Pons (tissue), 1 donor: ENCODE results near the gene CDH26.
"Not testable (repeated sequence)": the region's sequence is repeated elsewhere in the genome, so short reads cannot be mapped to it uniquely, and the experiment has no call there.

Experiments used
- DNase-seq: peaks from one replicate; pipeline ENCODE4 v3.0.0-alpha.2; 2016; ENCODE audit warnings: low spot score

CDH26 gene

DNA sequence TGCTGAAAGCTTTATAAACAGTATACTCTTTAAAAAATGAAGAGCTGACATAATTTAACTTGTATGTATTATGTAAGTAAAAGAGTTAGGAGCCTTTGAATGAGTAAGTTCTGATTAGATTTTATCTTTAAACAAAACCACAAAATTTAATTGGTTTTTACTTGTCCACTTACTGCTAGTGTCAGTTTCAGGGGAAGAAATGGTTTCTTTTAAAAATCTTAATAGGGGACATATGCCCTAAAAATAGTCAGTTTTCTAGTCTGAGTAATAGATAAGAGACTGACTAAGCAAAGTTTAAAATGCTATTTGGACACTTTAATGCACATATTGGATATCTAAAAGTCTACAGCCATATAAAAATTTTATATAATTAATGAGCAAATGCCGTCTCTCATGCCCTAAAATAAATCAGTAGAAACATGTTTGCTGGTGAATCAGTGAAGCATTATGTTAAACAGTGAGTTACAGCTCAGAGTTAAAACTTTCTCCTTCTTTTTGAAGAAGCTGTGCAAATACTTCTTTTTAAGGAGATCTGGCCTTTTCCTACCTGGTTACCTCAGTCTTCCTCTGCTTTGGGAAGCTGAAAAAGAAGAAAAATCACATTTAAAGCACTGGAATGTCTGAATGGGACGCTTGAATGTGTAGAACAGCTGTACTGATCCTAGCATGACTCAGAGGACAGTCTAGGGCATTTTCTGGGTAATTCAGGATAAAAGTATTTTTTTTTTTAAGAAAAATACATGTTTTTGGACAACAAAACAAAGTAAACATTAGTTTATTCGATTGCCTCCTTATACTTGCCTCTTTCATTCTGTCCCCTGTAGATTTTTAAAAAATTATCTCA, 55.3 kb downstream of the CDH26 start:
- no peak for DNase-seq

GRCh38 chr20:60016406-60016805, 58.2 kb downstream of the CDH26 start:
- no peak for DNase-seq

GRCh38 chr20:60020251-60020650, 62.0 kb downstream of the CDH26 start:
- DNase-seq, result no peak

- no peak for DNase-seq
Observed at GRCh38 chr20:60021104-60021503, 62.9 kb downstream of the CDH26 start.

DNA sequence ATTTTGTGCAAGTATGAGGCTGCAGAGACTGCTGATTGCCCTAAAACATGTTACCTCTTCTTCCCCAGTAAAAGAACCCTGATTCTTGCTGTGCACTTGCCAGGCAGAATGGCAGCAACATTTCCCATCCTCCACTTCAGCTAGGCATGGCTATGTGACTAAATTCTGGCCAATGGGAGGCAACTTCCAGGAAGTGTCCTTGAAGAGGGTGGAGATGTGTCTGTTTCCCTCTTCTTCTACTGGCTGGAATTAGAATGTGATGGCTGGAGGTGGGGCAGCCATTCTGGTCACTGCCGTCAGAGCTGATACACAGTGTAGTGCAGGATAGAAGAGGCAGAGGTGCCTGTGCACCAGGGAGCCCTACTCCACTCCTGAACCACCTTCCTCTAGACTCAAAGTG, 64.6 kb downstream of the CDH26 start:
- no peak for DNase-seq

- no peak for DNase-seq
Observed at GRCh38 chr20:60024245-60024644, 66.0 kb downstream of the CDH26 start.

DNA sequence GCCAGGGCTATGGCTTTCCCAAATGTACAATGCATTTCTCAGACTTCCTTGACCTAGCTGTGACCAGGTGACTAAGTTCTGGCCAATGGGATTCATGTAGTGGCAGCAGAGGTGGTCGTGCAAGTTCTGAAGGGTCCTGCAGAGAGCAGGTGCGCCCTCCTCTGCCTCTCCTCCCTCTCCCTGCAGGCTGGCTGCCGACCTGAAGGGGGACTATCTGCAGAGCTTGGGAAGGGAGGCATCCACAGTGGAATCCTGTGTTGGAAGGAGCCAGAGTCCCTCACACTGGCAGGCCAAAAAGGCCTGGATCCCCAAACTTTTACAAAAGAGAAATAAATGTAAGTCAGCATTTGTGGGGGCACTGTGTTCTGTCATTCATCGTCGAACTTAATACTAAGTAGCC, 66.6 kb downstream of the CDH26 start:
- DNase-seq, result no peak

DNA sequence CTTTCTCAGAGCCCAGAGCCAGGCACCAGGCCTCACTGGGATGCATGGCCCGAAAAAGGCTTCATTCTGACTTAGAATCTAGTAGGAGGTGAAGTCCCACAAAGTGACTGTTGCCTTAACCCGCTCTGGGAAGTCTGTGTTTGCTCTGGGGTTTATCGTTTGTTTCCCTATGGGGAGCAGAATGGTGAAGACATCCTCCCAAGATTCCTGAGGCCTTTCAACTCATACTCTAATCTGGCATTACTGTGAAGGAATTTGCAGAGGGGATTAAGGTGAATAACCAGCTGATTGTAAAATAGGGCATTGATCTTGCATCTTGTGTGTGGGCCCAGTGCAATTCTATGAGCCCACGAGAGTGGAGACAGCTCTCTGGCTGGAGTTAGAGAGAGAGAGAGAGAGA, 67.8 kb downstream of the CDH26 start:
- no peak for DNase-seq

DNA sequence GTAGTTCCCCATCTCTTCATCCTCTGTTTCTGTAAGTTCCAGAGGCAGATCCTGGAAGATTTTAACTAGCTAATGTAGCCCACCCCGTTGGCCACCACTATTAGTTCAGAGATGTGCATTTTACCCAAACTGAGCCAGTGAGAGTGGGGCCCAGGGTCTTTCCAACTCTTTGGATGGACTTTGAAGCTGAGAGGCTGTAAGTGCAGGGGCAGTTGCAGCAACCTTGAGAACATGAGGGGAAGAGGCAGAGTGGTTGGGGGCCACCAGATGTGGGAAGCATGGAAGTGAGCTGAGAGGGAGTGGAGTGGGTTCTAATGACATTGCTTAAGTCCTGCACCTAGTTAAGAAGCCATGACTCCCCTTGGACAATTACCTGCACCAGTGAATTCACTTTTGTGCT, 72.2 kb downstream of the CDH26 start:
- DNase-seq, result no peak

DNA sequence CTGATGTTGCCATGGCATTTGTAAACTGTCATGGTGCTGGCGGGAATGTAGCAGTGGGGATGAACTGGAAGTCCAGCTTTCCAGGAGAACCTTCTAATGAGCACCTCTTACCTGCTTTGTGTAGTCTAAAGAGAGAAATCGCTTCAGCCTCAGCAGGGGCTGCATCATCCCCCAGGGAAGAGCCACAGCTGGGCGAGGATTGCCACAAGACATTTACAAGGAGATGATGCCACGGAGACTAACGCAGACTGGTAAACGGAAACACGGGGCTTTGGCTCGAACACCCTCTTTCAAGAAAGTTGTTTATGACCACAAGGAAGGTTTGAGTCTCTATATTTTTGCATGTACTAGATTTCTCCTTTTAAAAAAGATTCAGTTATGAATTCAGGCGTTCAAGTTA, 72.9 kb downstream of the CDH26 start:
- no peak for DNase-seq

GRCh38 chr20:60034231-60035110, 76.2 kb downstream of the CDH26 start:
- DNase-seq, result peak; percentile 86

DNA sequence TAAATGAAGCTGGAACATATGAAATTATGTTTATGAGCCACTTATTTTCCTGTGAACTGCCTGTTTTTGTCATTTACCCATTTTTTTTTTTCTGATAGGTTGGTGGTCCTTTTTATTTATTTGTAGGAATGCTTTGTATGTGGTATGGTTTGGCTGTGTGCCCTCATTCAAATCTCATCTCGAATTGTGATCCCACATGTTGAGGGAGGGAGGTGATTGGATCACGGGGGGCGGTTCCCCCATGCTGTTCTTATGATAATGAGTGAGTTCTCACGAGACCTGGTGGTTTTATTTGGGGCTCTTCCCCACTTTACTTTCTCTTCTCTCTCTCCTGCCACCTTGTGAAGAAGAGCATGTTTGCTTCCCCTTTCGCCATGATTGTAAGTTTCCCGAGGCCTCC, 77.3 kb downstream of the CDH26 start:
- DNase-seq, result no peak

DNA sequence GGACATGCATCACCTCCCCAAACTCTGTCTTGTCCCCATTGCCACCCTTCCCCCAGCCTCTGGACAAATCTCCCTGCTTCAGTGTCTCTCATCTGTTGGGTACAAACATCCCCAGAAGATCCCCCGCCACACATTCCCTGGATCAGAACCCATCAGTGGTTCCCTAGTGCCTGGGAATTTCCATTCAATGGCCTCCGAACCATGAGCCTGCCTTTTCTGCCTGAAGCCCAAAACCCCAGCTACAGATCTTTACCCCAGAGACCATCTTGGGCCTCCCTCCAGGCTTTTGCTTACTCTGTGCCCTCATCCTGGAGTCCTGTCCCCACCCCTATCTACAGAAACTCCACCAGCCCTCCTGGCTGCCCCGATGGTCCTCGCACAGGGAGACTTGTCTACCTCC, 78.1 kb downstream of the CDH26 start:
- DNase-seq, result no peak

- no peak for DNase-seq
Observed at GRCh38 chr20:60036746-60037499, 78.7 kb downstream of the CDH26 start.

DNA sequence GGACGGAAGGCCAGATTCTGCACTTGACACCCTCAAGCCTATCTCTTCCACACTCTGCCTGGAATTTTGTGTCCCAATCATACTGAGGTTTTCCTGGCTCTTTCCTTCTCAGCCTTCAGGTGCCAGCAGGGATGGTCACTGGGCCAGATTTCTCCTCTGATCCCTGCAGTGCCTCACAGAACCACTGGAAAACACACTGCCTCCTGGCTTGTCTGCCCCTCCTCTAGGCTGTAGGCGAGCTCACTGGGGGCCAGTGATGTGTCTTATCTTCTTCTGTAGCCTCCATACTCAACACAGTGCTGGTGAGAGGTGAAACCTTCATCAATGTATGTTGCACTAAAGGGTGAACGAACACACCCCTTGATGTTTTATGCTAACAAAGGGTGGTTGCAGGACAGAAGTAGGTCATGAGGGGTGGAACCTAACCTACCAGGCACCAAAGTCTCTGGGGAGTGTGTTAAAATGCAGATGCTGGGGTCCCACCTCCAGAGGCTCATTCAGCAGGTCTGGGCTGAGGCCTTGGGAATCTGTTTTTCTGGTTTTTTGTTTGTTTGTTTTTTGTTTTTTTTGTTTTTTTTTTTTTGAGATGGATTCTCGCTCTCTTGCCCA, 80.3 kb downstream of the CDH26 start:
- DNase-seq, result no peak

DNA sequence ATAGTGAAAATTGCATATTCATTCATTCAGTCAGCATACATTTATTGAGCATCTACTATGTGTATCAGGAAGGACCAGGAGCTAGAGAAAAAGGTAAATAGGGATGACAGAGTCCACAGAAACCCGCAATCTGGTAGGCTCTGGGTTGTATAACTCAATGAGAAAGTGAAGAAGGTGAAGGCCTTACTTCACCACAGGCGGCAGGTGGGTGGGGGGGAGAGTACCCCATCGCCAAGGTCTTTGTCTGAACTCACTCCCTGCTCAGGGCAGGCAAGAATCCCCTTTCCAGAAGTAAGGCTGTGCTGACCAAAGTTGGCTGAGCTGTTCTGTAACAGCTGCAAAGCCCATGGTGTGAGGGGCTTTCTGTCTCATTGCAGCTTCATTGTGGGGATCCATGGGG, 81.3 kb downstream of the CDH26 start:
- no peak for DNase-seq

- DNase-seq, result no peak
Observed at GRCh38 chr20:60040471-60041162, 82.4 kb downstream of the CDH26 start.

- DNase-seq, result not testable (repeated sequence)
Observed at GRCh38 chr20:60041436-60042165, 83.4 kb downstream of the CDH26 start.

DNA sequence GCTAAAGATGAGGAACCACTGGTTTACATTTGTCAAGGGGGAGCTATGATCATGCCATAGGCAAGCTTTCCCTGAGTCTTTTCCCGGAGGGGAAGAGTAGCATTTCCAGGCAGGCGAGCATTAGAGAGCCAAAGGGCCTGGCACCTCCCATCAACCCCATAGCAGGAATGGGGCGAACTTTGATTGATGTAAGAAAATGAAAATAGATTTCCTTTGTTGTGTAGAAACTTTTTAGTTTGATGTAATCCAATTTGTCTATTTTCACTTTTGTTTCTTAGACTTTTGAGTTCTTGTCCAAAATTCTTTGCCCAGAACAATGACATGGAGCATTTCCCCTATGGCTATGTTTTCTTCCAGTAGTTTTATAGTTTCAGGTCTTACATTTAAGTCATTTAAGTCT, 85.2 kb downstream of the CDH26 start:
- no peak for DNase-seq

GRCh38 chr20:60046011-60046413, 87.8 kb downstream of the CDH26 start:
- peak; percentile 80 for DNase-seq

GRCh38 chr20:60046436-60046835, 88.2 kb downstream of the CDH26 start:
- DNase-seq, result no peak
